Activated naive CD4-positive, alpha-beta T cell treated with anti-CD3 and anti-CD28 coated beads for 36 hours (primary cell): ENCODE measurements around the gene GPATCH4. TPM values are rescaled to one million over a fixed set of nuclear protein-coding genes. Genes with fewer than 3 reads are reported as not detected.
"Not testable (repeated sequence)": the region's sequence is repeated elsewhere in the genome, so short reads cannot be mapped to it uniquely, and the experiment has no call there.

Source experiments
- CTCF ChIA-PET: fragments of 350-600 bp; sonication (Branson Sonifier 250); formaldehyde crosslinking; loops from one replicate; lab custom pipeline; 2021; ENCODE audit warnings: antibody characterized with exemption; lab: Charles Lee
- DNase-seq: peaks from one replicate; pipeline ENCODE4 v3.0.0-alpha.2; 2020
- H3K27ac Mint-ChIP-seq: one replicate; pipeline ENCODE4 v1.8.0; 2021; ENCODE audit warnings: mild to moderate bottlenecking, mixed read lengths
- H3K27me3 Mint-ChIP-seq: one replicate; pipeline ENCODE4 v1.8.0; 2021; ENCODE audit warnings: low read depth, mixed read lengths
- H3K36me3 Mint-ChIP-seq: one replicate; pipeline ENCODE4 v1.8.0; 2021; ENCODE audit warnings: low read depth, mixed read lengths
- H3K4me1 Mint-ChIP-seq: one replicate; pipeline ENCODE4 v1.8.0; 2021; ENCODE audit warnings: low read depth, mixed read lengths
- H3K4me3 Mint-ChIP-seq: one replicate; pipeline ENCODE4 v1.8.0; 2021; ENCODE audit warnings: mild to moderate bottlenecking, moderate library complexity, mixed read lengths
- H3K9me3 Mint-ChIP-seq: one replicate; pipeline ENCODE4 v1.8.0; 2021; ENCODE audit warnings: mixed read lengths
- intact Hi-C: fragments of 100-400 bp; cut with micrococcal nuclease; formaldehyde crosslinking; loops from one replicate; pipeline ENCODE4 v1.15.1; 2023
- total RNA-seq, 2 experiments: library from RNA; stranded (reverse); gene quantifications; one replicate each; pipeline ENCODE4 v1.2.3, GENCODE V29; 2021

GPATCH4 gene
- total RNA-seq, 2 experiments from 2014 or later = 37.5 to 38.3 TPM

- CTCF ChIA-PET = interaction anchor here (0.5 to 3.6 kb wide), 10 partner anchors 9 to 148 kb away, joined by 3 to 21 read pairs (median 4); no protein-coding TSS in a partner anchor
- no peak overlapping the region for H3K4me3 Mint-ChIP-seq
- H3K4me1 Mint-ChIP-seq = peaks cover 43% of the 10 kb centered on the region
- no peaks in the 10 kb centered on the region for H3K9me3 Mint-ChIP-seq
- H3K36me3 Mint-ChIP-seq = peaks cover 30% of the 10 kb centered on the region
- intact Hi-C loops = no loop called here
- H3K27ac Mint-ChIP-seq = peak overlapping the region; percentile 16
- no peak for DNase-seq
- H3K27me3 Mint-ChIP-seq = no peaks in the 10 kb centered on the region
These were observed 7.1 kb downstream of the GPATCH4 start for GRCh38 chr1:156594190-156594589.

- no peaks in the 10 kb centered on the region for H3K27me3 Mint-ChIP-seq
- H3K4me1 Mint-ChIP-seq = peaks cover 37% of the 10 kb centered on the region
- H3K36me3 Mint-ChIP-seq = peaks cover 25% of the 10 kb centered on the region
- H3K9me3 Mint-ChIP-seq = no peaks in the 10 kb centered on the region
- CTCF ChIA-PET = interaction anchor here (1.0 to 3.6 kb wide), 5 partner anchors 10 to 113 kb away, joined by 3 to 21 read pairs (median 4); no protein-coding TSS in a partner anchor
- no peak for DNase-seq
- H3K4me3 Mint-ChIP-seq = no peak overlapping the region
- no peak overlapping the region for H3K27ac Mint-ChIP-seq
- intact Hi-C loops = no loop called here
These were observed 7.7 kb downstream of the GPATCH4 start for GRCh38 chr1:156593661-156593989.

DNA sequence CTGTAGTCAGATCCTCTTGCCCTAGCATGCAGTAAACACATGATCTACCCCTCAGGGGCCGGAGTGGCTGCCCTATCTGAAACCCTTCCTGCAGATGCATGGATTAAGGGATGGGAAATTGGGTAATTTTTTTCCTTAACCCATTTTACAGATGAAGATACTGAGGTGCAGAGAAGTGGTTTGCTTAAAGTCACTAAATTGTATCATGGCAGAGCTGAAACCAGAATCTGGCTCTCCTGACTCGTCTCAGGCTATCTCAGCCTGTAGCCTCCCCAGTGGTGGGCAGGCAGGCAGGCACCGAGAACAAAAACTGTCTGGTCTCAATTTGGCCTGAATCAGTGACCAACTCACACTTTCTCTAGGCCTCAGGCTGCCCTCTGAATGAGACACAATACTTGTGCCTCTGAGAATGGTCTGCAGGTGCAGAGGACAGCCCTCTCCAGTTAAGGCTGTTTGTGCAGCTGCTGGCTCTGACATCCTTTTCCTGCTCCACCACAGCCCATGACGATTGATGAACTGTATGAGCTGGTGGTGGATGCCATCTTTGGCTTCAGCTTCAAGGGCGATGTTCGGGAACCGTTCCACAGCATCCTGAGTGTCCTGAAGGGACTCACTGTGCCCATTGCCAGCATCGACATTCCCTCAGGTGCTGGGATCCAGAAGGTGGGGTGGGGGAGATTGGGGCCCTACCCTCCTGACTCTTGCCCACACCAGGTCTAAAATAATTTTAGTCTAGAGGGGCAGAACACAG, 8.2 kb downstream of the GPATCH4 start:
- CTCF ChIA-PET = interaction anchor here (1.0 to 3.6 kb wide), 7 partner anchors 9 to 112 kb away, joined by 3 to 21 read pairs (median 4); no protein-coding TSS in a partner anchor
- no peak for DNase-seq
- no peaks in the 10 kb centered on the region for H3K27me3 Mint-ChIP-seq
- H3K4me3 Mint-ChIP-seq = peak overlapping the region; percentile 83
- peak overlapping the region; percentile 69 for H3K27ac Mint-ChIP-seq
- peaks cover 20% of the 10 kb centered on the region for H3K36me3 Mint-ChIP-seq
- intact Hi-C loops = no loop called here
- no peaks in the 10 kb centered on the region for H3K9me3 Mint-ChIP-seq
- H3K4me1 Mint-ChIP-seq = peaks cover 32% of the 10 kb centered on the region

DNA sequence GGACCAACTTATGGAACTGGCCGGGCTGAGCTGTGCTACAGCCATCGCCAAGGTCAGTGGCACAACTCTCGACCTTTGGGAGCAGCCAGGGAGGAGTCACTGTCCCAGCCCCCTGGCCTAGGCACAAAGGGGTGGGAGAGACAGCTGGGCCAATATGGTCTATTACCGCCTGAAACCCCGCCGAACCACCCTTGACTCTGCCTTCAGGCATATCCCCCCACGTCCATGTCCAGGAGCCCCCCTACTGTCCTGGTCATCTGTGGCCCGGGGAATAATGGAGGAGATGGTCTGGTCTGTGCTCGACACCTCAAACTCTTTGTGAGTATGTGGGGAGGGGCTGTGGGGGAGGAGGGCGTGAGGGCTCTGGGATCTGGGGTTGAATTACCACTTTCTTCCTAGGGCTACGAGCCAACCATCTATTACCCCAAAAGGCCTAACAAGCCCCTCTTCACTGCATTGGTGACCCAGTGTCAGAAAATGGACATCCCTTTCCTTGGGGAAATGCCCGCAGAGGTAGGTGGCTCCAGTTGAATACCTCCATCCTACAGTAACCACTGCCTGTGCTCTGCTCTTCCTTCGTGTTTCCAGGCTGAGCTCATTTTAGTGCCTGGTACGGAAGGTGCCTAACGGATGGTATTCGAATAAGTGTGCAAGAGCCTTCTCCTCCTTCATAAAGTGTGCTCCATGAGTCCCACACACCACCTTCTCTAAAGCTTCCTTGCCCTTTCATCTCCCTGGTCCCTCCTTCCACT, 8.9 kb downstream of the GPATCH4 start:
- intact Hi-C loops = no loop called here
- H3K36me3 Mint-ChIP-seq = peaks cover 18% of the 10 kb centered on the region

GRCh38 chr1:156591432-156592157, 9.7 kb downstream of the GPATCH4 start, which contains the start of gene NAXE:
TSS of gene NAXE (plus strand) at chr1:156591776. CDS start at chr1:156591805, 29 bp downstream.
- Mint-ChIP-seq H3K27me3 (no peaks in the 10 kb centered on the region), H3K27ac (peak within 1 kb of the TSS; percentile 88), H3K36me3 (peaks cover 13% of the 10 kb centered on the region), H3K9me3 (no peaks in the 10 kb centered on the region), H3K4me3 (peak within 1 kb of the TSS; percentile 83), H3K4me1 (peaks cover 28% of the 10 kb centered on the region)
- intact Hi-C loops = loop anchor here (1.0 kb wide), 2 partner anchors 9 to 10 kb away; partner anchors contain the start of gene GPATCH4
- peak; percentile 71 for DNase-seq
- CTCF ChIA-PET = interaction anchor here (0.9 to 3.6 kb wide), 14 partner anchors 8 to 136 kb away, joined by 3 to 21 read pairs (median 4); no protein-coding TSS in a partner anchor

More for the DNA sequence above, 8.9 kb downstream of the GPATCH4 start:
- peak overlapping the region; percentile 83 for H3K4me3 Mint-ChIP-seq
- CTCF ChIA-PET = interaction anchor here (1.1 to 3.6 kb wide), 7 partner anchors 10 to 112 kb away, joined by 3 to 21 read pairs (median 5); no protein-coding TSS in a partner anchor
- peaks cover 30% of the 10 kb centered on the region for H3K4me1 Mint-ChIP-seq
- H3K9me3 Mint-ChIP-seq = no peaks in the 10 kb centered on the region
- no peaks in the 10 kb centered on the region for H3K27me3 Mint-ChIP-seq
- no peak for DNase-seq
- peak overlapping the region; percentile 69 for H3K27ac Mint-ChIP-seq

DNA sequence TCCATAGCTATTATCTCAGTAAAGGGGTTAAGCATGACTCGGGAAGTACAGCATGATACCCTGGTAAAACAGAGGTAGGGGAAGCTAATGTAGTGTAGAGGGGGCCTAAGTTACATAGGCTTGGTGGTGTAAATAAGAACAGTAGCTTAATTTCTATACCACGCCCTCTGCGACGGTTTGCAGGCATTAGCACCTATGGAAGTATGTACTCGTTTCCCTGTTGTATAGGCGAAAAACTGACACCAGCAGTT, 10.2 kb downstream of the GPATCH4 start:
- peak; percentile 19 for DNase-seq
- intact Hi-C loops = loop anchor here (1.0 kb wide), 2 partner anchors 9 to 10 kb away; partner anchors contain the start of gene GPATCH4
- H3K27me3 Mint-ChIP-seq = no peaks in the 10 kb centered on the region
- CTCF ChIA-PET = interaction anchor here (0.9 to 3.6 kb wide), 13 partner anchors 9 to 135 kb away, joined by 3 to 21 read pairs (median 4); no protein-coding TSS in a partner anchor
- H3K27ac Mint-ChIP-seq = peak overlapping the region; percentile 88
- H3K36me3 Mint-ChIP-seq = peaks cover 13% of the 10 kb centered on the region
- H3K4me1 Mint-ChIP-seq = peaks cover 28% of the 10 kb centered on the region
- H3K9me3 Mint-ChIP-seq = no peaks in the 10 kb centered on the region
- peak overlapping the region; percentile 83 for H3K4me3 Mint-ChIP-seq

DNA sequence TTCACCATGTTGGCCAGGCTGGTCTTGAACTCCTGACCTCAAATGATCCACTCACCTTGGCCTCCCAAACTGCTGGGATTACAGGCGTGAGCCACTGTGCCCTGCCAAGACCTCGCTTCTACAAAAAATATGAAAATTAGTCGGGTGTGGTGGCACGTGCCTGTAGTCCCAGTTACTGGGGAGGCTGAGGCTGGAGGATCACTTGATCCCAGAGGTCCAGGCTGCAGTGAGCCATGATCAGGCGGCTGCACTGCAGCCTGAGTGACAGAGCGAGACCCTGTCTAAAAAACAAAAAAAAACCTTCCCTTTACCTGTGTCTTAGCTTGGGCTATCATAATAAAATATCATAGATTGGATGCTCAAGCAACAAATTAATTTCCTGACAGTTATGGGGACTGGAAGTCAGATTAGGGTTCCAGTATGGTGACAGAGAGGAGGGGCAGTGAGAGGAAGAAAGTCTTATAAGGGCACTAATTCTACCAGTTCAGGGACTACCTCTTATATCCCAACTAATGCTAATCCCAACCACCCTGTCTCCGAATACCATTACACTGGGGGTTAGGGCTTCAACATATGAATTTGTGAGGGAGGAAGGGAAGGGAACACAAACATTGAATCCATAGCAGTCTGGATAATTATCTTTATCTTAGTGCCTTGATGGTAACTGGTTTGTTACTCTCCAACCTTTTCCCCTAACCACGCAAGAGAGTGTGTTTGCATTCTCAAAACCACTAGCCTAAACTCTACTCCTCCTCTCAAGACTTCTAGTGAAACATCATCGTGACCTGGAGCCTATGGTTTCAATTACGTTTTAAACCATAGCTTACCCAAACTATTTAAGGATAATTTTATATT, 10.7 kb downstream of the GPATCH4 start:
- CTCF ChIA-PET = interaction anchor here (0.9 to 3.6 kb wide), 12 partner anchors 8 to 135 kb away, joined by 3 to 21 read pairs (median 4); no protein-coding TSS in a partner anchor
- no peaks in the 10 kb centered on the region for H3K9me3 Mint-ChIP-seq
- H3K4me1 Mint-ChIP-seq = peaks cover 28% of the 10 kb centered on the region
- intact Hi-C loops = loop anchor here (1.0 kb wide), 2 partner anchors 8 to 11 kb away; partner anchors contain the start of gene GPATCH4
- H3K36me3 Mint-ChIP-seq = peaks cover 13% of the 10 kb centered on the region
- H3K4me3 Mint-ChIP-seq = peak overlapping the region; percentile 83
- peak overlapping the region; percentile 88 for H3K27ac Mint-ChIP-seq
- no peaks in the 10 kb centered on the region for H3K27me3 Mint-ChIP-seq
- DNase-seq = no peak

DNA sequence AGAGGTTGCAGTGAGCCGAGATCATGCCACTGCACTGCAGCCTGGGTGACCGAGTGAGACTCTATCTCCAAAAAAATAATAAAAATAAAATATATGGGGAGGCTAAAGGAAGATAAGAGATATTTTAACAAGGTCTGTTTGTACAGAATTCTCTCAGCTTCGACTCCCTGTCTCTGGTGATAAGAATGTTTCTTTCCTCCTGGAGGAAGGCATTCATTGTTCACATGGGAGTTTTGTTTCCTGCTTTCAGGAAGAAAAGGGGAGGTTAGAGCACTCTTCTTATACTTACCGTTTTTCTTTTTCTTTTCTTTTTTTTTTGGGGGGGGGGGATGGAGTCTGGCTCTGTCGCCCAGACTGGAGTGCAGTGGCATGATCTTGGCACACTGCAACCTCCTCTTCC, 11.7 kb downstream of the GPATCH4 start:
- Mint-ChIP-seq H3K27me3 (no peaks in the 10 kb centered on the region), H3K9me3 (no peaks in the 10 kb centered on the region), H3K27ac (no peak overlapping the region), H3K4me3 (no peak overlapping the region), H3K36me3 (peaks cover 7% of the 10 kb centered on the region), H3K4me1 (peaks cover 23% of the 10 kb centered on the region)
- intact Hi-C loops = no loop called here
- CTCF ChIA-PET = interaction anchor here (0.6 kb wide), 1 partner anchor 204 kb away, joined by 4 read pairs; no protein-coding TSS in a partner anchor
- DNase-seq = no peak

- H3K27ac Mint-ChIP-seq, H3K36me3 Mint-ChIP-seq, H3K9me3 Mint-ChIP-seq, DNase-seq, H3K4me3 Mint-ChIP-seq, intact Hi-C loops, H3K27me3 Mint-ChIP-seq: not testable (repeated sequence)
- peaks cover 28% of the 10 kb centered on the region for H3K4me1 Mint-ChIP-seq
- CTCF ChIA-PET = interaction anchor here (0.8 to 1.2 kb wide), 2 partner anchors 9 to 10 kb away, joined by 4 to 5 read pairs; no protein-coding TSS in a partner anchor
These were observed 13.4 kb downstream of the GPATCH4 start for GRCh38 chr1:156587927-156588326.

DNA sequence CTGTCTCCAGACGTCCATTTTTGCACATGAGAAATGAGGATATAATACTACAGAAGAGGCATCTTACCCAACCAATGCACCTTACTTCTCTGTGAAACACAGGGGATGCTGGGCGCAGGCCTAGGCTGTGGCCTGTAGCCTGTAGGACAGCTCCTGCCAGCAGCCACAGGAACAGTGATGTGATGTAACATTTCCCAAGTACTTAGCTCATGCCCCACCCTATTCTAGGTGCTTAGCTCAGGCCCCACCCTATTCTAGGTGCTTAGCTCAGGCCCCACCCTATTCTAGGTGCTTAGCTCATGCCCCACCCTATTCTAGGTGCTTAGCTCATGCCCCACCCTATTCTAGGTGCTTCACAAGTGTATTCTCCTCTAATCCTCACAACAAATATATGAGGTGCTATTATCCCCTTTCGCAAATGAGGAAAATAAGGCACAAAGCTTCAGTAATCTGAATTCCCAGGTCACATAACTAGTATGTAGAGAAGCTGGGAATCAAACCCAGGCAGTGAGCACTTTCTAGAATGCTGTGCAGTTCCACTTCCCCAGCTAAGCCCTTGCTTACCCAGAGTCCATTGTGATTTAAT, 14.3 kb downstream of the GPATCH4 start:
- Mint-ChIP-seq H3K27me3 (no peaks in the 10 kb centered on the region), H3K27ac (no peak overlapping the region), H3K36me3 (peaks cover 1% of the 10 kb centered on the region), H3K4me3 (no peak overlapping the region), H3K9me3 (no peaks in the 10 kb centered on the region), H3K4me1 (peaks cover 31% of the 10 kb centered on the region)
- intact Hi-C loops = no loop called here
- no peak for DNase-seq
- CTCF ChIA-PET = interaction anchor here (0.7 to 2.5 kb wide), 7 partner anchors 14 to 198 kb away, joined by 3 to 12 read pairs (median 4); no protein-coding TSS in a partner anchor
